ENCODE data around the gene HPCA.

HPCA gene

GRCh38 chr1:32886004-32886827 is at the start of gene HPCA:
Gene HPCA, plus strand, starts transcription at chr1:32886491. Its CDS starts 2,408 bp downstream, at chr1:32888899.
- no peak for DNase-seq (ENCODE audit: low read depth)

- no peak for DNase-seq (ENCODE audit: low read depth)
These were observed 37.8 kb upstream of the HPCA start for GRCh38 chr1:32848354-32849063.

GRCh38 chr1:32855861-32856617 is 30.3 kb upstream of the HPCA start:
- no peak for DNase-seq (ENCODE audit: low read depth)

- no peak for DNase-seq (ENCODE audit: low read depth)
These were observed 28.2 kb upstream of the HPCA start for GRCh38 chr1:32858136-32858535.

- DNase-seq (ENCODE audit: low read depth): no peak
These were observed 27.5 kb upstream of the HPCA start for GRCh38 chr1:32858791-32859190.

- no peak for DNase-seq (ENCODE audit: low read depth)
These were observed 26.4 kb upstream of the HPCA start for GRCh38 chr1:32859915-32860314.

- no peak for DNase-seq (ENCODE audit: low read depth)
These were observed 25.7 kb upstream of the HPCA start for GRCh38 chr1:32860566-32860965.

- DNase-seq (ENCODE audit: low read depth): no peak
These were observed 24.2 kb upstream of the HPCA start for GRCh38 chr1:32861904-32862695.

- no peak for DNase-seq (ENCODE audit: low read depth)
These were observed 22.9 kb upstream of the HPCA start for GRCh38 chr1:32863218-32863880.

GRCh38 chr1:32863881-32864245 is 22.4 kb upstream of the HPCA start:
- DNase-seq (ENCODE audit: low read depth): no peak

- DNase-seq (ENCODE audit: low read depth): no peak
These were observed 21.8 kb upstream of the HPCA start for GRCh38 chr1:32864375-32865019.

- no peak for DNase-seq (ENCODE audit: low read depth)
These were observed 20.5 kb upstream of the HPCA start for GRCh38 chr1:32865639-32866405.

- DNase-seq (ENCODE audit: low read depth): no peak
These were observed 19.1 kb upstream of the HPCA start for GRCh38 chr1:32867151-32867550.

GRCh38 chr1:32867671-32868070 is 18.6 kb upstream of the HPCA start:
- DNase-seq (ENCODE audit: low read depth): no peak

GRCh38 chr1:32868085-32868484 is 18.2 kb upstream of the HPCA start:
- DNase-seq (ENCODE audit: low read depth): no peak

- no peak for DNase-seq (ENCODE audit: low read depth)
These were observed 17.4 kb upstream of the HPCA start for GRCh38 chr1:32868806-32869455.

- no peak for DNase-seq (ENCODE audit: low read depth)
These were observed 16.2 kb upstream of the HPCA start for GRCh38 chr1:32869923-32870614.

GRCh38 chr1:32870615-32871363 is 15.5 kb upstream of the HPCA start, which contains the start of gene FNDC5:
Gene FNDC5, minus strand, starts transcription at chr1:32870912.
- DNase-seq (ENCODE audit: low read depth): no peak
